ENCODE results near the gene CNTN4.
"Not testable (repeated sequence)": the region's sequence is repeated elsewhere in the genome, so short reads cannot be mapped to it uniquely, and the experiment has no call there.

CNTN4 gene

DNA sequence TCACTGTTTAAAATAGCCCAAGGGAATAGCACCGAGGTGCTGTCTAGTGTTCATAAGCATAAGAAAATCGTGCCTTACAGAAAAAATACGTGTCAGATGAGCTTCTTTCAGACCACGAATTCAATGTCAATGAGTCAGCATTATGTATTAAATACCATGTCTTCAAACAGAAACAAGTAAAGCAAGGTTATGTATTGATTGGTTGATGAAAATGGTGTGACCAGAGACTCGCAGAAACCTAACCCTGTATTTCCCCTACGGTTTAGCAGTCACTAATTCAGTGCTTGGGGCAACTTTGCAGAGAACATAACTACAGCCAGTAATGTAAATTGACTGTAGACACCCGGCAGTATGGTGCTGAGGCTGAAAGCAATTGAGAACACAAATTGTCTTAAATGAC lies 703.8 kb downstream of the CNTN4 start:
- DNase-seq (ENCODE audit: low read depth, low spot score): no peak

DNA sequence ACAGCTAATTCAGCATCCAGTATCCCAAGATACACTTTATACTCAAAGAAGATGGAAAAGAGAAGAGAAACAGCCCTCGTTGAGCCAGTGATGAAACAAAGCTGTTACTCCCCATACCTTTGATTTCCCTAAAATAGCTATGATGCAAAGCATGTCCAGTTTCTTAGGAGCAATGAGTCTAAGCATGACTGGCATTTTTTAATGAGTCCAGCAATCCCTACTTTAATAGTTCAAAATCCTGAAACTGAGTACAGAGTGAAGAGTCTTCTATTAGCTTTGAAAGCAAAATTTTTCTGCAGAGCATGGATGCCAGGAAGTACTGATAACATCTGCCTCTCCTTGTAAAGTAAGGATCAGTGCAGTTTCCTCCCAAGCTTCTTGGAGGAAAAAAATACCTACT lies 708.8 kb downstream of the CNTN4 start:
- no peak overlapping the region for H3K4me3 ChIP-seq (ENCODE audit: low read depth, low read length)
- TF ChIP-seq, protein P1, sequence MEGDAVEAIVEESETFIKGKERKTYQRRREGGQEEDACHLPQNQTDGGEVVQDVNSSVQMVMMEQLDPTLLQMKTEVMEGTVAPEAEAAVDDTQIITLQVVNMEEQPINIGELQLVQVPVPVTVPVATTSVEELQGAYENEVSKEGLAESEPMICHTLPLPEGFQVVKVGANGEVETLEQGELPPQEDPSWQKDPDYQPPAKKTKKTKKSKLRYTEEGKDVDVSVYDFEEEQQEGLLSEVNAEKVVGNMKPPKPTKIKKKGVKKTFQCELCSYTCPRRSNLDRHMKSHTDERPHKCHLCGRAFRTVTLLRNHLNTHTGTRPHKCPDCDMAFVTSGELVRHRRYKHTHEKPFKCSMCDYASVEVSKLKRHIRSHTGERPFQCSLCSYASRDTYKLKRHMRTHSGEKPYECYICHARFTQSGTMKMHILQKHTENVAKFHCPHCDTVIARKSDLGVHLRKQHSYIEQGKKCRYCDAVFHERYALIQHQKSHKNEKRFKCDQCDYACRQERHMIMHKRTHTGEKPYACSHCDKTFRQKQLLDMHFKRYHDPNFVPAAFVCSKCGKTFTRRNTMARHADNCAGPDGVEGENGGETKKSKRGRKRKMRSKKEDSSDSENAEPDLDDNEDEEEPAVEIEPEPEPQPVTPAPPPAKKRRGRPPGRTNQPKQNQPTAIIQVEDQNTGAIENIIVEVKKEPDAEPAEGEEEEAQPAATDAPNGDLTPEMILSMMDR (IDR thresholded peaks at IDR 0.05; ENCODE audit: low read depth, low read length): no peak
- no peak for DNase-seq (ENCODE audit: low read depth, low spot score)
- in situ Hi-C loops (cut with HindIII; ENCODE audit: low sequenced_read_pairs): no loop called here

More for the DNA sequence above, 703.8 kb downstream of the CNTN4 start:
- in situ Hi-C loops (cut with HindIII; ENCODE audit: low sequenced_read_pairs): no loop called here
- TF ChIP-seq, protein P1 (IDR thresholded peaks at IDR 0.05; ENCODE audit: low read depth, low read length): no peak
- H3K4me3 ChIP-seq (ENCODE audit: low read depth, low read length): no peak overlapping the region

DNA sequence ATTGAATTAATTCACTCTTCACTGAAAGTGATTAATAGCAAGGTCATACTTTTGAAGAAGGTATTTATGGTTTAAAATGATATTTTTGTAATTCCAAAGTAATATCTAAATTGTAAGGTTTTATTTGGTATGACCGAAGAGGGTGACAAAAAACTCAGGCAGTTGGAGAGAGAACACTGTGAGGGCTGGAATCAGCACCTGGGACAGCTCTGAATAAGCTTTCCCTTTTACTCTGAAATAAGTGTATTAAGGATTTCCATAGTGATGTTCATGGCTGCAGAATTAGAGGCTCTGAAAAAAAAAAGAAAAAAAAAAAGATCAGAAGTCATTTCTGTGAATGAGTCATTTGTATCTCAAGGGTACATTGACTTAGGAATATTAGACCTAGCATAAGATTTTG lies 712.1 kb downstream of the CNTN4 start:
- DNase-seq (ENCODE audit: low read depth, low spot score): no peak
- TF ChIP-seq, protein P1 (IDR thresholded peaks at IDR 0.05; ENCODE audit: low read depth, low read length): no peak
- H3K4me3 ChIP-seq (ENCODE audit: low read depth, low read length): no peak overlapping the region
- in situ Hi-C loops (cut with HindIII; ENCODE audit: low sequenced_read_pairs): no loop called here

DNA sequence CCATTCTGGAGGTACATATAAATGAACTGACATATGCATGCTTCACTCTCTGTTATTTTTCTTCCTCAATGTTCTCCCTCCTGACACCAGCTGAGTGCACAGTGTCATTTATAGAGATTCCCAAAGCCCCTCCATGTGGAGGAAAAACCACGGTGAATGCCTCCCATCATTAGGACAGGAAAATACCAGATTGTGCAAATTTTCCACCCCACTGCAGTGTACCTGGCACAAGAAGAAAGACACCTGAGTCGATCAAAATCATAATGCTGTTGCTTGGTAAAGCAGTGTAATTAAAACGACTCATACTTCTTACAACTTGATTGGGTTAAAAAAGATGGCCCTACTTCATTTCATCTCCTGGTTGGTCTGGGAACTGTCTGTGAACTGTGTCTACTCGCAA lies 720.9 kb downstream of the CNTN4 start:
- no peak for DNase-seq (ENCODE audit: low read depth, low spot score)
- H3K4me3 ChIP-seq (ENCODE audit: low read depth, low read length): no peak overlapping the region
- TF ChIP-seq, protein P1 (IDR thresholded peaks at IDR 0.05; ENCODE audit: low read depth, low read length): no peak
- in situ Hi-C loops (cut with HindIII; ENCODE audit: low sequenced_read_pairs): no loop called here

DNA sequence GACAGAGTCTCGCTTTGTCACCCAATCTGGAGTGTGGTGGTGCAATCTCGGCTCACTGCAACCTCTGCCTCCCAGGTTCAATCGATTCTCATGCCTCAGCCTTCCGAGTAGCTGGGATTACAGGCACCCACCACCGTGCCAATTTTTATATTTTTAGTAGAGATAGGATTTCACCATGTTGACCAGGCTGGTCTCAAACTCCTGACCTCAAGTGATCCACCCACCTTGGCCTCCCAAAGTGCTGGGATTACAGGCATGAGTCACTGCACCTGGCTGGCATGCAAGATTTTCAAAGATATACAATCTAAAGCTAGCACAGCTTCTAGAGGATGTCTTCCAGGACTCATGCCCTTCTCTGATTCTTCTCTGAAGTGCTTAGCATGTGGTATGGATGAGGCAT lies 722.3 kb downstream of the CNTN4 start:
- H3K4me3 ChIP-seq (ENCODE audit: low read depth, low read length); DNase-seq (ENCODE audit: low read depth, low spot score); in situ Hi-C loops (cut with HindIII; ENCODE audit: low sequenced_read_pairs): not testable (repeated sequence)

DNA sequence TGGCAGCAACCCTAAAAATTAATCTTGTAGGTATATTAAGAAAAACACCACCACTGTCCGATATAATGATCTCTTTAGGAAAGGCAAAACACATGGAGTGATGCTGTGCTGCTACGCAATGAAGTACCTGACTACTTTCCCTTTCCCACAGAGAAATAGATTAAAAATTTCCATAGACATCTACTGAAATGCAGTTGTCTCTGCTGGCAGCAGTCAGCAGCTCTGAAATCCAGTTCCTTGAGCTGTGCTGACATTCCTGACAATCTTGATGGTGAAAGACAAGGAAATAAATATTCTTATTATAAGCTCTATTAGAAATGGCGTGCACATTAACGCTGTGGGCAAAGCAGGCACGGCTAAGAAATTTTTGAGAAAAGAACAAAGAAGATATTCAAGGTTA lies 723.9 kb downstream of the CNTN4 start:
- DNase-seq (ENCODE audit: low read depth, low spot score): no peak
- in situ Hi-C loops (cut with HindIII; ENCODE audit: low sequenced_read_pairs): no loop called here
- TF ChIP-seq, protein P1 (IDR thresholded peaks at IDR 0.05; ENCODE audit: low read depth, low read length): no peak
- no peak overlapping the region for H3K4me3 ChIP-seq (ENCODE audit: low read depth, low read length)

DNA sequence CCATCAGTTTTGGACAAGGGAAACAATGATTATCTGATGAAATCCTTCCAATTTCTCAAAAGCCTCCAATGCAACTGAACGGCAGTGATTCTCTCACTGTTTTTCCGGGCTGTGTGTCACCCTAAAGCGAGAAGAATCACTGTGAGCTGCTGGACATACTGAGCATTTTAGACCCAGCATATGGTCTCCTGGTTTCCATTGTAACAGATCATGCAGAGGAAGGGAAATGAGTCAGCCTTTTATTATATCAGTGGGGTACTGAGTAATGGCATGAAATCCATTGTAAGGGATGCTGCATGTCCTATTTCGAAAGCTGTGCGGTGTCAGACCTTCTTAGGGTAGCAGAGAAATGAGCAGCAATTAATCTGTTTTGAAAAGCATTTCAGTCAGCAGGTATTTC lies 724.4 kb downstream of the CNTN4 start:
- in situ Hi-C loops (cut with HindIII; ENCODE audit: low sequenced_read_pairs): no loop called here

More for the DNA sequence above, 724.4 kb downstream of the CNTN4 start:
- DNase-seq (ENCODE audit: low read depth, low spot score): peak; percentile 50
- H3K4me3 ChIP-seq (ENCODE audit: low read depth, low read length): no peak overlapping the region
- TF ChIP-seq, protein P1 (IDR thresholded peaks at IDR 0.05; ENCODE audit: low read depth, low read length): no peak

All from astrocyte of the spinal cord (primary cell).